HepG2 (cell line): ENCODE data around the gene KIF1B. TPM values are rescaled to one million over a fixed set of nuclear protein-coding genes. Genes with fewer than 3 reads are reported as not detected.

ENCODE experiments used
- ATAC-seq: fragments of 200-7000 bp; cut with Tn5 transposase; 3 replicates; pipeline ENCODE4 v1.9.1; 2020; ENCODE audit warnings: mild to moderate bottlenecking, moderate library complexity
- BruUV-seq: library from RNA; stranded (reverse); fragments of 400-500 nt; replicated peaks from 2 replicates; lab custom pipeline; 2021; lab: Mats Ljungman, UMichigan
- CTCF ChIA-PET: fragments of 300-600 bp; formaldehyde crosslinking; extraction: SDS; loops from one replicate; lab custom pipeline; 2021; ENCODE audit warnings: low total read pairs, inconsistent platforms, low intra/inter-chr PET ratio; lab: Yijun Ruan, JAX
- POLR2A ChIA-PET: fragments of 350-600 bp; sonication (Branson Sonifier 250); formaldehyde crosslinking; loops from one replicate; lab custom pipeline; 2020; ENCODE audit warnings: antibody characterized with exemption, inconsistent platforms; lab: Yijun Ruan, JAX
- DNase-seq: peaks from one replicate; pipeline ENCODE4 v3.0.0-alpha.2; 2015; ENCODE audit warnings: low spot score
- FAIRE-seq: peaks from 3 replicates; lab custom pipeline; 2011; peaks lifted over from hg19 to GRCh38; lab: Jason Lieb, UNC
- H2AFZ ChIP-seq: one replicate; pipeline ENCODE4 v1.6.1; 2011; ENCODE audit warnings: low read length, inconsistent platforms
- H3K27ac ChIP-seq: fragments of 300-600 bp; 3 replicates; pipeline ENCODE4 v1.8.0; 2011; ENCODE audit warnings: mixed run types, mild to moderate bottlenecking, mixed read lengths, low read length, inconsistent platforms; ENCODE audit not compliant: insufficient read depth; ENCODE audit errors: extremely low read length
- H3K27me3 ChIP-seq, 2 experiments: fragments of 200-600 bp in 1 of 2; 2 replicates in 1 of 2; 3 replicates in 1 of 2; pipeline versions ENCODE4 v1.6.0 to v1.8.0; 2011; ENCODE audit warnings: low read length in 2 of 2, mild to moderate bottlenecking in 2 of 2, moderate library complexity in 2 of 2, inconsistent platforms in 1 of 2; ENCODE audit not compliant: insufficient read depth in 2 of 2, control insufficient read depth in 1 of 2
- H3K36me3 ChIP-seq, 2 experiments: fragments of 200-600 bp in 1 of 2; replicated peaks in 1 of 2; 2 replicates in 1 of 2; 3 replicates in 1 of 2; pipeline versions ENCODE4 v1.5.1 to v1.8.0; 2011; ENCODE audit warnings: low read length in 2 of 2, inconsistent platforms in 1 of 2; ENCODE audit not compliant: insufficient read depth in 2 of 2, control insufficient read depth in 1 of 2
- H3K4me1 ChIP-seq: 2 replicates; pipeline ENCODE4 v1.5.1; 2012; ENCODE audit warnings: low read length, inconsistent platforms; ENCODE audit not compliant: insufficient read depth
- H3K4me2 ChIP-seq: 2 replicates; pipeline ENCODE4 v1.6.0; 2011; ENCODE audit warnings: low read depth, low read length, inconsistent platforms
- H3K4me3 ChIP-seq, 3 experiments: fragments of 200-600 bp in 1 of 3; sonication (generic), shearing (Covaris generic) in 1 of 3; replicated peaks in 1 of 3; 2 replicates each; pipeline ENCODE4 v1.5.1; 2011 to 2016; ENCODE audit warnings: low read length in 3 of 3, inconsistent platforms in 2 of 3, low read depth in 2 of 3, mild to moderate bottlenecking in 2 of 3, control low read depth in 1 of 3, mixed read lengths in 1 of 3; ENCODE audit not compliant: insufficient read depth in 1 of 3
- H3K79me2 ChIP-seq: one replicate; pipeline ENCODE4 v1.6.1; 2011; ENCODE audit warnings: low read length, inconsistent platforms; ENCODE audit not compliant: insufficient read depth
- H3K9ac ChIP-seq: 2 replicates; pipeline ENCODE4 v1.6.0; 2011; ENCODE audit warnings: mild to moderate bottlenecking, low read depth, low read length, inconsistent platforms; ENCODE audit not compliant: insufficient read depth
- H3K9me3 ChIP-seq: 2 replicates; pipeline ENCODE4 v1.5.1; 2012; ENCODE audit warnings: mild to moderate bottlenecking, low read length
- H4K20me1 ChIP-seq: 2 replicates; pipeline ENCODE4 v1.6.0; 2011; ENCODE audit warnings: inconsistent platforms, mild to moderate bottlenecking, low read length, moderate library complexity; ENCODE audit not compliant: insufficient read depth
- AGO2 ChIP-seq: fragments of 200-400 bp; formaldehyde crosslinking; optimal IDR thresholded peaks from 2 replicates; pipeline ENCODE3; 2017; ENCODE audit warnings: mild to moderate bottlenecking, low read depth, low read length, moderate library complexity
- CSRNP2 ChIP-seq: sonication (generic); formaldehyde crosslinking; conservative IDR thresholded peaks from 2 replicates; pipeline ENCODE4 v1.8.0; 2022; ENCODE audit warnings: low read depth, missing genetic modification reagents
- HOXA9 ChIP-seq: sonication (generic); formaldehyde crosslinking; IDR thresholded peaks from 2 replicates; pipeline ENCODE4 v1.8.1; 2022; ENCODE audit warnings: missing genetic modification reagents, mild to moderate bottlenecking, moderate library complexity, borderline replicate concordance
- NFYB ChIP-seq: sonication (generic); formaldehyde crosslinking; IDR thresholded peaks from 2 replicates; pipeline ENCODE4 v1.4.0; 2020; ENCODE audit warnings: missing genetic modification reagents
- NONO ChIP-seq, 2 experiments: fragments of 450-650 bp in 1 of 2; sonication (generic) in 1 of 2; formaldehyde crosslinking in 1 of 2; IDR thresholded peaks in 1 of 2; conservative IDR thresholded peaks in 1 of 2; 2 replicates each; pipeline versions ENCODE4 v1.6.1 to v1.8.0; 2017 to 2022; ENCODE audit warnings: mild to moderate bottlenecking in 1 of 2, missing genetic modification reagents in 1 of 2, moderate library complexity in 1 of 2
- RNF2 ChIP-seq: fragments of 450-650 bp; conservative IDR thresholded peaks from 2 replicates; pipeline ENCODE4 v1.6.1; 2016; ENCODE audit warnings: low read depth
- SRSF1 ChIP-seq: fragments of 200-400 bp; formaldehyde crosslinking; optimal IDR thresholded peaks from 2 replicates; pipeline ENCODE3; 2017; ENCODE audit warnings: mild to moderate bottlenecking, low read depth, low read length, moderate library complexity
- TEF ChIP-seq: sonication (generic); formaldehyde crosslinking; IDR thresholded peaks from 2 replicates; pipeline ENCODE4 v1.5.0; 2020; ENCODE audit warnings: missing genetic modification reagents
- TOPORS ChIP-seq: sonication (generic); formaldehyde crosslinking; IDR thresholded peaks from 2 replicates; pipeline ENCODE4 v1.8.0; 2023; ENCODE audit warnings: mild to moderate bottlenecking, missing genetic modification reagents
- ZBTB10 ChIP-seq: sonication (generic); formaldehyde crosslinking; IDR thresholded peaks from 2 replicates; pipeline ENCODE4 v1.4.0; 2020; ENCODE audit warnings: missing genetic modification reagents, borderline replicate concordance
- ZNF562 ChIP-seq: sonication (generic); formaldehyde crosslinking; IDR thresholded peaks from 2 replicates; pipeline ENCODE4 v1.8.0; 2022; ENCODE audit warnings: missing genetic modification reagents, borderline replicate concordance
- ZNF563 ChIP-seq: sonication (generic); formaldehyde crosslinking; IDR thresholded peaks from 2 replicates; pipeline ENCODE4 v1.8.0; 2022; ENCODE audit warnings: mild to moderate bottlenecking, moderate library complexity, missing genetic modification reagents
- ZNF589 ChIP-seq: sonication (generic); formaldehyde crosslinking; conservative IDR thresholded peaks from 2 replicates; pipeline ENCODE4 v1.8.0; 2022; ENCODE audit warnings: mild to moderate bottlenecking, moderate library complexity, missing genetic modification reagents
- ZNF672 ChIP-seq: sonication (generic); formaldehyde crosslinking; IDR thresholded peaks from 2 replicates; pipeline ENCODE4 v1.8.1; 2022; ENCODE audit warnings: missing genetic modification reagents
- ZNF777 ChIP-seq: sonication (generic); formaldehyde crosslinking; IDR thresholded peaks from 2 replicates; pipeline ENCODE4 v1.4.0; 2020; ENCODE audit warnings: missing genetic modification reagents
- WGBS: methylation state at CpG from one replicate; pipeline ENCODE4 v1.1.6; 2017; ENCODE audit warnings: low lambda C conversion rate; 5-methylcytosine and 5-hydroxymethylcytosine counted together
- in situ Hi-C: cut with HindIII; loops from 2 replicates; pipeline ENCODE4 v1.10.0; 2017; ENCODE audit warnings: low pct_unique_long_range_greater_than_20kb; ENCODE audit not compliant: extremely low pct_ligation_motif_present
- intact Hi-C: fragments of 100-400 bp; cut with micrococcal nuclease; formaldehyde crosslinking; loops from one replicate; pipeline ENCODE4 v1.10.0; 2022; ENCODE audit not compliant: unreplicated experiment
- polyA plus RNA-seq, 8 experiments: library from polyadenylated mRNA; depleted of rRNA in 3 of 8; stranded (reverse) in 7 of 8; unstranded in 1 of 8; fragments of >200 nt; fragmentation: Illumina TruSeq in 4 of 8; extraction: Trizol in 4 of 8; gene quantifications; 2 replicates each; pipeline versions ENCODE4 v1.2.1 to v1.2.3, GENCODE V29; 2011 to 2016; ENCODE audit warnings: low read depth in 4 of 8, missing spikeins in 1 of 8, mixed read lengths in 1 of 8; ENCODE audit not compliant: insufficient read depth in 1 of 8
- total RNA-seq, 5 experiments: library from RNA; depleted of rRNA; stranded (reverse); fragments of >200 nt; fragmentation: Illumina TruSeq; extraction: Trizol; gene quantifications; 2 replicates each; pipeline ENCODE4 v1.2.3, GENCODE V29; 2016; ENCODE audit warnings: low read depth in 1 of 5
- TF ChIP-seq, protein P1 (sequence below): sonication (generic); formaldehyde crosslinking; IDR thresholded peaks from 2 replicates; pipeline ENCODE4 v1.8.1; 2023; ENCODE audit warnings: mild to moderate bottlenecking, missing genetic modification reagents, borderline replicate concordance
- TF ChIP-seq, protein P2 (sequence below): sonication (generic); formaldehyde crosslinking; IDR thresholded peaks from 2 replicates; pipeline ENCODE4 v1.4.0; 2020; ENCODE audit warnings: missing genetic modification reagents, mild to moderate bottlenecking, borderline replicate concordance

KIF1B gene
- total and polyA plus RNA-seq, 2 of the 13 experiments (the other 11 are each of a cell fraction or from before 2014, with no cell fraction given) = 26.7 to 32.5 TPM

GRCh38 chr1:10399444-10399941, 189.1 kb downstream of the KIF1B start:
- H3K27me3 ChIP-seq = no peaks in the 10 kb centered on the region
- H4K20me1 ChIP-seq = no peaks in the 10 kb centered on the region
- peak overlapping the region; percentile 66 to 80 (median 74) for H3K4me3 ChIP-seq
- ChIA-PET POLR2A (interaction anchor here (1.4 to 4.4 kb wide), 6 partner anchors 8 to 189 kb away, joined by 3 to 65 read pairs (median 6); partner anchors contain the start of genes CENPS and KIF1B), CTCF (no interaction called here)
- in situ Hi-C loops = no loop called here
- WGBS = under 1% methylated on average over 21 of the region's 42 CpGs
- H3K4me1 ChIP-seq = peaks cover 33% of the 10 kb centered on the region
- intact Hi-C loops = no loop called here
- peak overlapping the region; percentile 97 for H3K4me2 ChIP-seq
- FAIRE-seq (no peak), DNase-seq (peak; percentile 30), ATAC-seq (no peak)
- H3K9ac ChIP-seq = peak overlapping the region; percentile 82
- peaks cover 2 to 17% of the 10 kb centered on the region in 2 experiments; a peak in 3 of 5 replicates for H3K36me3 ChIP-seq
- peak overlapping the region; percentile 97 for H3K27ac ChIP-seq
- H2AFZ ChIP-seq = no peak overlapping the region
- H3K79me2 ChIP-seq = peaks cover 28% of the 10 kb centered on the region
- BruUV-seq = no TSS peak
- H3K9me3 ChIP-seq = no peaks in the 10 kb centered on the region
- TF ChIP-seq SRSF1 = peak; percentile 6
- TF ChIP-seq HOXA9 (CRISPR knock-in tag) = peak; percentile 67; the same call in 1 of the 2 replicates
- peak; percentile 11; the same call in 1 of the 2 replicates for TF ChIP-seq ZNF563 (CRISPR knock-in tag)
- TF ChIP-seq NONO (IDR thresholded peaks at IDR 0.05) = no peak
- no peak for TF ChIP-seq NONO (CRISPR knock-in tag; conservative IDR thresholded peaks at IDR 0.05)
- peak; percentile 81 for TF ChIP-seq TOPORS (CRISPR knock-in tag)
- TF ChIP-seq AGO2 = peak; percentile 19
- TF ChIP-seq NFYB (CRISPR knock-in tag) = no peak
- TF ChIP-seq RNF2 = peak; percentile 66; the same call in 1 of the 2 replicates
- TF ChIP-seq ZBTB10 (CRISPR knock-in tag) = 0 out of 2 replicates have a peak, but pooled peaks have one; percentile 20
- TF ChIP-seq, protein P1, sequence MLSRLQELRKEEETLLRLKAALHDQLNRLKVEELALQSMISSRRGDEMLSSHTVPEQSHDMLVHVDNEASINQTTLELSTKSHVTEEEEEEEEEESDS (CRISPR knock-in tag) = 0 out of 2 replicates have a peak, but pooled peaks have one; percentile 67
- TF ChIP-seq ZNF562 (CRISPR knock-in tag) = 0 out of 2 replicates have a peak, but pooled peaks have one; percentile 65
- TF ChIP-seq ZNF672 = 0 out of 2 replicates have a peak, but pooled peaks have one; percentile 35
- TF ChIP-seq, protein P2, sequence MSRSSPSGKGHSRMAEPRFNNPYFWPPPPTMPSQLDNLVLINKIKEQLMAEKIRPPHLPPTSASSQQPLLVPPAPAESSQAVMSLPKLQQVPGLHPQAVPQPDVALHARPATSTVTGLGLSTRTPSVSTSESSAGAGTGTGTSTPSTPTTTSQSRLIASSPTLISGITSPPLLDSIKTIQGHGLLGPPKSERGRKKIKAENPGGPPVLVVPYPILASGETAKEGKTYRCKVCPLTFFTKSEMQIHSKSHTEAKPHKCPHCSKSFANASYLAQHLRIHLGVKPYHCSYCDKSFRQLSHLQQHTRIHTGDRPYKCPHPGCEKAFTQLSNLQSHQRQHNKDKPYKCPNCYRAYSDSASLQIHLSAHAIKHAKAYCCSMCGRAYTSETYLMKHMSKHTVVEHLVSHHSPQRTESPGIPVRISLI (CRISPR knock-in tag) = 0 out of 2 replicates have a peak, but pooled peaks have one; percentile 6
- no peak for TF ChIP-seq TEF
- TF ChIP-seq CSRNP2 (CRISPR knock-in tag) = 0 out of 2 replicates have a peak, but pooled peaks have one; percentile 23
- peak; percentile 42 for TF ChIP-seq ZNF777
- peak; percentile 72 for TF ChIP-seq ZNF589
